Measurements from ENCODE around the gene PGA4.
"Not testable (repeated sequence)": the region's sequence is repeated elsewhere in the genome, so short reads cannot be mapped to it uniquely, and the experiment has no call there.

DNA sequence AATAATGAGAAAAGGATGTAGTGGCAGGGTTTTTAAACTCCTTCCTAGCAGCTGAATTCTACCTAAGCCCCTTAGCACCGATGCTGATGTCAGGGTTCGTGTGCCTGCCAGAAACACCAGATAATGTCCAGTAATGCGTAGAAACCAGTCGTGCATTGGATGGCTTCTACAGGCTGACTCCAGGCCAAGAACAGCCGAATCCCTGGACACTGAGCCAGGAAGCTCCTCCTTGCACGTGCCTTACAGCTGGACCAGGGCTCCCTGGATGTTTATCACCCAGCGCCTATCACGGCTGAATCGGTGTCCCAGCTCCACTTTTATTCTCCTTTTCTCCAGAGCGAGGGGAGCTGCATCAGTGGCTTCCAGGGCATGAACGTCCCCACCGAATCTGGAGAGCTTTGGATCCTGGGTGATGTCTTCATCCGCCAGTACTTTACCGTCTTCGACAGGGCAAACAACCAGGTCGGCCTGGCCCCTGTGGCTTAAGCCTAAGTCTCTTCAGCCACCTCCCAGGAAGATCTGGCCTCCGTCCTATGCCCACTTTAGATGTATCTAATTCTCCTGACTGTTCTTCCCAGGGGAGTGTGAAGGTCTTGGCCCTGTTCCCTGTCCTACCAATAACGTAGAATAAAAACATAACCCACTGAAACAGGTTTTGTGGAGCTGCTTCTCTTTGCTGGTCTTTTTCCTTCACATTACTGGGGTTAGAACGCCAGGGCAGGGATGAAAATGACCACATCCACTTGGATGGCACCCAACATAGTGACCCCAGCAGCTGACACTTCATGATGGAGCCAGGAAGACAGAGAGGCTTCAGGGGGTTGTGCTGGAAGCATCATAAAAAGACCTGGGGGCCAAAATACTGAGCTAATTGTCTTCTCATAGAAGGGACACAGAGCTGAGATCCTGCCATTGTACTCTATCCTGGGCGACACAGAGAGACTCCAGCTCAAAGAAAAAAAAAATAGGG lies 28.9 kb downstream of the PGA4 start:
- TF ChIP-seq, protein P1, sequence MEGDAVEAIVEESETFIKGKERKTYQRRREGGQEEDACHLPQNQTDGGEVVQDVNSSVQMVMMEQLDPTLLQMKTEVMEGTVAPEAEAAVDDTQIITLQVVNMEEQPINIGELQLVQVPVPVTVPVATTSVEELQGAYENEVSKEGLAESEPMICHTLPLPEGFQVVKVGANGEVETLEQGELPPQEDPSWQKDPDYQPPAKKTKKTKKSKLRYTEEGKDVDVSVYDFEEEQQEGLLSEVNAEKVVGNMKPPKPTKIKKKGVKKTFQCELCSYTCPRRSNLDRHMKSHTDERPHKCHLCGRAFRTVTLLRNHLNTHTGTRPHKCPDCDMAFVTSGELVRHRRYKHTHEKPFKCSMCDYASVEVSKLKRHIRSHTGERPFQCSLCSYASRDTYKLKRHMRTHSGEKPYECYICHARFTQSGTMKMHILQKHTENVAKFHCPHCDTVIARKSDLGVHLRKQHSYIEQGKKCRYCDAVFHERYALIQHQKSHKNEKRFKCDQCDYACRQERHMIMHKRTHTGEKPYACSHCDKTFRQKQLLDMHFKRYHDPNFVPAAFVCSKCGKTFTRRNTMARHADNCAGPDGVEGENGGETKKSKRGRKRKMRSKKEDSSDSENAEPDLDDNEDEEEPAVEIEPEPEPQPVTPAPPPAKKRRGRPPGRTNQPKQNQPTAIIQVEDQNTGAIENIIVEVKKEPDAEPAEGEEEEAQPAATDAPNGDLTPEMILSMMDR (IDR thresholded peaks at IDR 0.05), result not testable (repeated sequence)
- not testable (repeated sequence) for TF ChIP-seq POLR2A (IDR thresholded peaks at IDR 0.05)

Data from lower leg skin (tissue), 3 donors.